GM18505 (cell line): Measurements from ENCODE around the gene SCNN1A.

ENCODE experiments used
- ATAC-seq: cut with Tn5 transposase; IDR thresholded peaks from one replicate; pipeline ENCODE4 v1.9.1; 2021; ENCODE audit not compliant: unreplicated experiment
- POLR2A ChIP-seq: IDR thresholded peaks from 4 replicates; pipeline ENCODE4 v1.6.1; 2011; ENCODE audit warnings: borderline replicate concordance; ENCODE audit not compliant: insufficient read depth, insufficient read length; ENCODE audit errors: extremely low read depth

Gene SCNN1A

GRCh38 chr12:6324936-6325750 lies 50.2 kb downstream of the SCNN1A start:
- TF ChIP-seq POLR2A: no peak
- no peak for ATAC-seq

DNA sequence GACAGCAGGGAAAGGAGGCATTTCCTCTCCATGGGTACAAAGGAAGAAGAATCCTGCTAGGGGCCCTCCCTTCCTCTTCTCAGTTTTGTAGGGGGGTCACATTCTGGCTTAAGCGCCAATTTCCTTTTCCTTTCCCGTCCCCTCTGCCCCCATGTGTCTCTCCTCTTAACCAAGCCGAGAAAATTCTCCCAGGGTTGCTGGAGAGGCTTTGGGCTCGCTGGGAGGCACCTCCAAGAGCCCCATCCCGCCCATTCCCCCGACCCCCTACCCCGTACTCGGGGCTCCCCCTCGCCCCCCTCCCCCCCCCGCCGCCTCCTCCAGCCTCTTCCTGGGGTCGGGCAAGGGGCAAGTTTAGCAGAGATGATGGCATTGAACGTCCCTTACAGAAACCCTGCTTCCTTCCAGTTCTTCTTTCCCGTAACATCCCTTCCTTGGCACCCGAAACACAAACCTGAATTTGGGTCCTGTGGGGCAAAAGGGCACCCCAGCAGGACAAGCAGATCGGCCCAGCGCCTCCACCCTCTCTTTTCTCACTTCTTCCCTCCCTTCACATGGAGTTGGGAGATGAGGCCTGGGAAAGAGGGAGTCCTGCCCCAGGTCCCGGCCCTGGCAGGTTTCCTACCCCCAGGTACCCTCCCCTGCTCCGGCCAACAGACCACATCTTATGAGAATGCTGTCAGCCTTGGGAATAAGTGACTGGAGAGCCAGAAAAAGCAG lies 51.2 kb downstream of the SCNN1A start:
- ATAC-seq: no peak
- no peak for TF ChIP-seq POLR2A

GRCh38 chr12:6323340-6323994 lies 51.9 kb downstream of the SCNN1A start:
- TF ChIP-seq POLR2A: no peak
- ATAC-seq: no peak

- no peak for TF ChIP-seq POLR2A
- no peak for ATAC-seq
Measured at GRCh38 chr12:6322969-6323339, 52.4 kb downstream of the SCNN1A start.

DNA sequence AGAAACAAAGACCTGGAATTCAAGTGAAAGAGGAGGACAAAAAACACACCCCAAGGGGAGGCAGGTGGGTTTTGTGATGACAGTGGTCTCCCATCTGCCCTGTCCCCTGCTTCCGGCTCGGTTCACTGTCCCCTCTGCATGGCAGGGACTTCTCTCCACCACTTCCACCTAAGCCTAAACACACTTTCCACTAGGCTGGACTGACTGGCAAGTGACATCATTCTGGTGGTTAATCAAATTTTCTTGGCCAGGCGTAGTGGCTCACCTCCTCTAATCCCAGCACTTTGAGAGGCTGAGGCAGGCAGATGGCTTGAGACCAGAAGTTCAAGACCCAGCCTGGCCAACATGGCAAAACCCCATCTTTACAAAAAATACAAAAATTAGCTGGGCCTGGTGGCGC lies 53.0 kb downstream of the SCNN1A start:
- no peak for ATAC-seq
- no peak for TF ChIP-seq POLR2A

- no peak for ATAC-seq
- no peak for TF ChIP-seq POLR2A
Measured at GRCh38 chr12:6321905-6322304, 53.5 kb downstream of the SCNN1A start.

DNA sequence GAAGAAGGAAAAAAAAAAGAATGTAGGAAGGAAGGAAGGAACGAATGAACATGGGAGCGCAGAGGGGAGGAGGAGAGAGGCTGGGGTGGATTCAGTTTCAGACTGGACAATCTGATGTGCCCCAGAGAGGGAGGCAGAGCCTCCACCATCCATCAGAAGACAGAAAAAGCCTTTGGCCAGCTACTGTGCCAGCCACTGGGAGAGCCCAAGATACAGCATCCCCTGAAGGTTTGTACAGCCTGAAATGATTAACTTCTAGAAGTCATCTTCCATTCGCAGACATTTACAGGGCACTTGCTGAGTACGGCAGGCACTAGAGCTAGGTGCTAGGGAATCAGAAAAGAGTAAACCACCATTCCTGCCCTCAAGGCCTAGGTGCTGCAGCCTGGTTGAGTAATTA lies 55.9 kb downstream of the SCNN1A start:
- TF ChIP-seq POLR2A: no peak
- no peak for ATAC-seq

- TF ChIP-seq POLR2A: no peak
- no peak for ATAC-seq
Measured at GRCh38 chr12:6318440-6318879, 56.9 kb downstream of the SCNN1A start.

DNA sequence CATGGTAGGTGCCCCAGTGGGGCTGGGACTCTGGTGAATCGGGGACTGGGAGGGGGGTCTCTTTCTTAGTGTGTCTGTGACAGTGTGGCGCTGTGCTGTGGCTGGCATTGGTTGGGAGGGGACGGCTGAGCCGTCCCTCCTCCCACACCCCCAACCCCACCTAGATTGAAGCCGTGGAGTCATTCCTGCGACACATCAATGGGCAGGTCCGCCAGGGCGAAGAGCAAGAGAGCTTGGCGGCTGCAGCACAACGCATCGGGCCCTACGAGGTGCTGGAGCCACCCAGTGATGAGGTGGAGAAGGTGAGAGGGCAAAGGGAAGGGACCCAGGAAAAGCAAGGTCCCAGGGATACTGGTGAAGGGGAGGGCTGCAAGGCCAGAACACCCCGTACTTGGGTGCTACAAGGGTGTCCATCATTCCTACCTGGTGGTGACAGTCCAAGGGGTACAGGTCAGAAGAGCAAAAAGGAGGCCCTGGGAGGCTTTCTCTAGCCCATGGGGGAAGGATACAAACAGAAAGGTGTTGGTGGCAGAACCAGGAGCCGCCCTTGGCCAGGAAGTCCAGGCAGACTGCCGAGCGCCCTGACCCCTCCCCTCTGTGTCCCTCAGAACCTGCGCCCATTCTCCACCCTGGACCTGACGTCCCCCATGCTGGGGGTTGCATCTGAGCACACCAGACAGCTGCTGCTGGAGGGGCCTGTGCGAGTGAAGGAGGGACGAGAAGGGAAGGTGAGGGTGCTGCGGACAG lies 57.5 kb downstream of the SCNN1A start:
- no peak for ATAC-seq
- TF ChIP-seq POLR2A: no peak

GRCh38 chr12:6316921-6317692 lies 58.3 kb downstream of the SCNN1A start:
- no peak for ATAC-seq
- TF ChIP-seq POLR2A: no peak

DNA sequence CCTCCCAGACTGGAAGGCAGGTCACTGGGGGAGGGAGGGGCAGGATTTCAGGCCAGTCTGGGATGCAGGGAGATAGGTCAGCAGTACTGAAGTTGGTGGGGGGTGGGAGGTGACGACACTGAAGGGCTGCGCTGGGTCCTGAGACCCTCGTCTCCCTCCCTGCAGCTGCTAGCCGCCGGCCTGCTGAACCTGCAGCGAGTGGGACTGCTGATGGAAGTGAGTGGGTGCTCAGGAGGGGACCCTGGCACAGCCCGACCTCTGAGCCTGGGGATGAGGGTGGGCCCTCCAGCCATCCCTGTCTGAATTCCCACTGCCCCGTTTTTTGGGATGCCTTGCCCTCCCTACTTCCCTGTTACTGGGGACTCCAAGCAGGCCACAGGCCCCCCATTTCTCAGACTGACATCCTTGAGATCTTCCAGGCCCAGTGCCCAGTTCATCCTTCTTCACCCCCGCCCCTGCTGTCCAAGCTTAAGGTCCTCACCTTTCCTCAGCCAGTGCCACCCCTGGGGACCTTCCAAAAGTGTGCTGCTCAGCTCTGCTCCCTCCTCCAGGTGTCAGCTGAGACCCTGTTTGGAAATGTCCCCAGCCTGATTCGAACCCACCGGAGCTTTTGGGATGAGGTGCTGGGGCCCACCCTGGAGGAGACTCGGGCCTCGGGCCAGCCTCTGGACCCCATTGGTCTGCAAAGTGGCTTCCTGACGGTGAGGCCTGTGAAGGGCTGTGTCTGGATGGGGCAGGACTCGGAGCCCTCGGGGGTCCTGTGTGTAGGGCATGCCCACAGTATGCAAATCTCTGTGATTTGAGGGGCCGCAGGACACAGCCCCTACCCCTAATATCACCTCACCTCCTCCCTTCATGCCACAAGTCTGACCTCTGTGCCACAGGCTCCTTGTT lies 59.4 kb downstream of the SCNN1A start:
- ATAC-seq: no peak
- TF ChIP-seq POLR2A: no peak
